Thyroid gland (tissue), 4 donors: ENCODE measurements around the gene SLC30A1.

Experiments
- POLR2A ChIP-seq, 2 donors: fragments of 450-650 bp; IDR thresholded peaks; one replicate each; pipeline ENCODE4 v1.6.1; 2017; ENCODE audit warnings: antibody characterized with exemption in 2 of 2, mild to moderate bottlenecking in 2 of 2, moderate library complexity in 1 of 2
- TF ChIP-seq, protein P1 (sequence below), 6 experiments: fragments of 200-600 bp in 3 of 6; fragments of 450-650 bp in 3 of 6; sonication (generic) in 3 of 6; IDR thresholded peaks; one replicate each; pipeline ENCODE4 v1.5.1; 2016 to 2019; ENCODE audit warnings: antibody characterized with exemption in 6 of 6, mild to moderate bottlenecking in 2 of 6, inconsistent platforms in 1 of 6, moderate library complexity in 1 of 6

- no peak for TF ChIP-seq POLR2A (IDR thresholded peaks at IDR 0.05)
- TF ChIP-seq, protein P1, sequence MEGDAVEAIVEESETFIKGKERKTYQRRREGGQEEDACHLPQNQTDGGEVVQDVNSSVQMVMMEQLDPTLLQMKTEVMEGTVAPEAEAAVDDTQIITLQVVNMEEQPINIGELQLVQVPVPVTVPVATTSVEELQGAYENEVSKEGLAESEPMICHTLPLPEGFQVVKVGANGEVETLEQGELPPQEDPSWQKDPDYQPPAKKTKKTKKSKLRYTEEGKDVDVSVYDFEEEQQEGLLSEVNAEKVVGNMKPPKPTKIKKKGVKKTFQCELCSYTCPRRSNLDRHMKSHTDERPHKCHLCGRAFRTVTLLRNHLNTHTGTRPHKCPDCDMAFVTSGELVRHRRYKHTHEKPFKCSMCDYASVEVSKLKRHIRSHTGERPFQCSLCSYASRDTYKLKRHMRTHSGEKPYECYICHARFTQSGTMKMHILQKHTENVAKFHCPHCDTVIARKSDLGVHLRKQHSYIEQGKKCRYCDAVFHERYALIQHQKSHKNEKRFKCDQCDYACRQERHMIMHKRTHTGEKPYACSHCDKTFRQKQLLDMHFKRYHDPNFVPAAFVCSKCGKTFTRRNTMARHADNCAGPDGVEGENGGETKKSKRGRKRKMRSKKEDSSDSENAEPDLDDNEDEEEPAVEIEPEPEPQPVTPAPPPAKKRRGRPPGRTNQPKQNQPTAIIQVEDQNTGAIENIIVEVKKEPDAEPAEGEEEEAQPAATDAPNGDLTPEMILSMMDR (IDR thresholded peaks at IDR 0.05): no peak
Measured at GRCh38 chr1:211527888-211528287, 51.1 kb downstream of the SLC30A1 start.
